ENCODE measurements around the gene AMER2. TPM values are rescaled to one million over a fixed set of nuclear protein-coding genes. Genes with fewer than 3 reads are reported as not detected.
A peak's percentile ranks its signal among the peaks of the same experiment; 100 is the strongest.

Gene AMER2
- not detected in 2 replicates for total RNA-seq (ENCODE audit: low replicate concordance)

GRCh38 chr13:25171517-25172302, at the start of gene AMER2:
Gene AMER2 (minus strand): TSS chr13:25172288. CDS start chr13:25171619, 669 bp downstream.
- peak within 1 kb of the TSS; percentile 42 for H3K4me3 ChIP-seq (ENCODE audit: low read depth, low read length)
- no peak for TF ChIP-seq CTCF (IDR thresholded peaks at IDR 0.05; ENCODE audit: insufficient read depth, low read length)
- DNase-seq (ENCODE audit: low read depth), result peak; percentile 4

- no peak for DNase-seq (ENCODE audit: low read depth)
- no peak for TF ChIP-seq CTCF (IDR thresholded peaks at IDR 0.05; ENCODE audit: insufficient read depth, low read length)
- H3K4me3 ChIP-seq (ENCODE audit: low read depth, low read length), result no peak overlapping the region
These were observed 45.9 kb upstream of the AMER2 start for GRCh38 chr13:25218019-25218418.

- TF ChIP-seq CTCF (IDR thresholded peaks at IDR 0.05; ENCODE audit: insufficient read depth, low read length), result no peak
- DNase-seq (ENCODE audit: low read depth), result peak; percentile 2
These were observed 45.2 kb upstream of the AMER2 start for GRCh38 chr13:25217023-25217885.

GRCh38 chr13:25215253-25215575, 43.1 kb upstream of the AMER2 start:
- no peak overlapping the region for H3K4me3 ChIP-seq (ENCODE audit: low read depth, low read length)
- no peak for DNase-seq (ENCODE audit: low read depth)
- TF ChIP-seq CTCF (IDR thresholded peaks at IDR 0.05; ENCODE audit: insufficient read depth, low read length), result no peak

More at GRCh38 chr13:25217023-25217885, 45.2 kb upstream of the AMER2 start:
- no peak overlapping the region for H3K4me3 ChIP-seq (ENCODE audit: low read depth, low read length)

GRCh38 chr13:25214491-25215252, 42.6 kb upstream of the AMER2 start:
- DNase-seq (ENCODE audit: low read depth), result peak; percentile 34
- no peak for TF ChIP-seq CTCF (IDR thresholded peaks at IDR 0.05; ENCODE audit: insufficient read depth, low read length)
- no peak overlapping the region for H3K4me3 ChIP-seq (ENCODE audit: low read depth, low read length)

- no peak for TF ChIP-seq CTCF (IDR thresholded peaks at IDR 0.05; ENCODE audit: insufficient read depth, low read length)
- DNase-seq (ENCODE audit: low read depth), result no peak
- no peak overlapping the region for H3K4me3 ChIP-seq (ENCODE audit: low read depth, low read length)
These were observed 41.6 kb upstream of the AMER2 start for GRCh38 chr13:25213715-25214114.

Measured in fibroblast of the aortic adventitia (primary cell).